CD4-positive, alpha-beta T cell treated with Interleukin-17A for 1 hour (primary cell): ENCODE results near the gene FHL1.
"Not testable (repeated sequence)": the region's sequence is repeated elsewhere in the genome, so short reads cannot be mapped to it uniquely, and the experiment has no call there.

Source experiments
- DNase-seq: peaks from one replicate; pipeline ENCODE4 v3.0.0-alpha.2; 2020

The FHL1 gene

GRCh38 chrX:136147976-136148375, 643 bp downstream of the FHL1 start:
- DNase-seq: no peak

DNA sequence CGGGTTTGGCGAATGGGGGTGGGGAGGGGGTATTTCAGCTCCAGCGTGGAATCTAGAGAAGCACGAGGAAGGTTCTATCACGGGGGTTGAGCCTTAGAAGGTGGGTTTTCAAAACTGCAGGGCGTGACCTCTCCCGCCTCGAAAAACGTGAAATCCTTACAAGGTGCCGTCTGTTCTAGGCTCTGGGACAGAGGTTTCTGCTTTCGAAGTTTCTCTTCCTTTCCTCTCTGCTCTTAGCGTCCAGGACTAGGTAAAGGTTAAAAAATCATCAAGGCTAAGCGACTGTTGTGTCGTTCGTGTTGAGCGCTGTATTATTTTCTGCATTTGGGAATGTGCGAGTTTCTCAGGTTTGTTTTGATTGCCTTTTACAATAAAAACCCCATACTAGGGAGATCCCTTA, 1.1 kb downstream of the FHL1 start:
- no peak for DNase-seq

DNA sequence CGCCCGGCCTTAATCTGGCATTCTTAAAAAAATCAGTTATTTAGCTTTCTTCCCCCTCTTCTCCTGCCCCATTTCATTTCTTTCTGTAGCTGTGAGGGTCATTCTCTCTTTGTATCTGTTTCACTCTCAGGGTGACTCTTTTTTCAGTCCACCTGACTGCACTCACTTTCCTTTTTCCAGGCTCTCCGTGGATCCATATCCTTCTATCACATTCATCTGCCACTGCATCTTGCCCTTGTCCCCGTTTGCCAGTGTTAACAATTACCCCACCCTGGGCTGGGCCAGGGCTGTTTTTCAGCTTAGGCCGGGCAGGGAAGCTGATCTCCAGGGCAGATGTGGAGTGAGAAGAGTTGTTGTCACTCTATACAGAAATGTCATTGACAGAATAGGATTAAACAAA, 7.7 kb downstream of the FHL1 start:
- no peak for DNase-seq

- DNase-seq: no peak
Observed at GRCh38 chrX:136156560-136157117, 9.3 kb downstream of the FHL1 start.

DNA sequence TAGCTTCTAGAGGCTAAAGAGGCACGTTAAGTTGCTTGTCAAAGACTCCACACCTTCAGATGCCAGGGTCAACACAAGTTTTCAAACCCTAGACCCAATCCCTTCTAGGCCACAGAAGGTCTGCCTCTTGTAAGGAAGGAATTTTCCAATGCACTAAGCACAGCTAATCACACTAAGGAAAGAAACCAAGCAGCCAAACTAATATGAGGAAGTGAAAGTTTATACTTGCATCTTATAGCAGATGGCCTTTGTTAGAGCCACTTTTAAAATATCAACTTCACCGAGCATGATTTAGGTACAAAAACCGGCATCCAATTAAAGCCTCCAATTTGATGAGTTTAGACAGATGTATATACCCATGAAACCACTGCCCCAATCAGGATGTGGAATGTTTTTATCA, 9.9 kb downstream of the FHL1 start:
- DNase-seq: no peak

DNA sequence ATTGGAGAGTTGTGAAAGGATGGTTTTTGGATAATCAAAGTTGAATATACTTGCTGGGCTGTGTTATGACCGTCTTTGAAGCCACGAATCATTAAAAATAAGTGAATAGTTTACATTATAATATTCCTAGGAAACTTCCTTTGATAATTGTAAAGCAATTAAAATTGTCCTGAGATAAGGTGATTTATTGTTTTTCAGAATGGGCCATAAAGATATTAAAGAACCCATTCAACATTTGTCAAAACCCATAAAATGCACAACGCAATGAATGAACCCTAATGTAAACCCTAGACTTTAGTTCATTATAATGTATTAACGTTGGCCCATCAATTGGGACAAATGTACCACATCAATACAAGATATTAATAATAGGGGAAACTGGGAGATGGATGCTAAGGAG, 11.4 kb downstream of the FHL1 start:
- no peak for DNase-seq

DNA sequence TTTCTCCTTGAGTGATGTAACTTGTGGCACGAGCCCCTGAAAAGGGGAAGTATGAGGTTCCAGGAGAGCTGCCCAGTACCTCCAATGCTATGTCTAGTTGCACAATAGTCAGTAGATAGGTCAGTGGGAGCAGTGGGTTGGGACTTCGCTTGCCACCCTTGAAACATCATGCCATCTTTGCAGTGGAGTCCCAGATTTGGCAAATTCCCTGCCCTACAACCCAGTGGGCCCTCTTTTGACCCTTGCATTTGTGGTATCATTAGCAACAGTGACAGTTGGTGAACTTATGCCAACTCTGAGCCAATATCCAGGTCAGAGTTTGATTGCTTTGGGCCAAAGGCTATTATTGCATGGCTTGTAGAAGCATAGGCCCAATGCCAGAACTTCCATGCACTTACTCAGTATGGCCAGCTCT, 12.3 kb downstream of the FHL1 start:
- no peak for DNase-seq

- DNase-seq: peak; percentile 45
Observed at GRCh38 chrX:136162827-136163570, 15.7 kb downstream of the FHL1 start.

DNA sequence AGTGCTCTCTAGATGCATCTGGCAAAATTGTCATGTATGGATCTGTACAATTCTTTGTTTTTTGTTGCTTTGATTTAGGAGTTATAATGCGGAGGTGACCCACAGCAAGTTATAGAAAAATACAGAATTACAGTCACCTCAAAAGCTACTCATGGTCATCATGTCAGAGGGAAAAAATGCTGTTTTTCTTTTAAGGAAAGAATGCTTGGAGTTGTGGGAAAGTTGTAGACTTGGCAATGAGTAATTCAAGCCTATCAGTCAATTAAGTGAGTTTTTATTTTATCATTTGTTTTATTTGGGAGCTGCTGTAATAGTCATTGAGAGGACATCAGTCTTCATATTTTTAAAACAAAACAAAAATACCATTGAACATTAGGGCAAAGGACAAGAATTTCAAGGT, 16.4 kb downstream of the FHL1 start:
- no peak for DNase-seq

DNA sequence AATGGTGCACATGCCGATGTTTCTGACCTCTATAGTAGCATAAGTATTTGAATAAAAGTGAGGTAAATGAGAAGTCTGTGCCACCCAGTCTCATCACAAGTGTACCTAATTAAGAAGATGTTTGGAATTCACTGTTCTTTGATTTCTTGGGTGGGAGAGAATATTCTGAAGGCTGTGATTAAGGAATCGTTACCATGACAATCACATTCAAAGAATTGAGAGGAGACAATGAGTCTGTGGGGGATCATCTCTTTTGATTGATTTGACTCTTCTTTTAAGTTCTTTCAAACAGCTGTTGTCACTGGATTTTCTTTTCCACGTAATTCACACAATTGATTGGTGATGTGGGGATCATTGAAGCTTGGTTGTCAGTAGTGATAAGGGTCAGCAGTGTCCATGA, 18.1 kb downstream of the FHL1 start:
- no peak for DNase-seq

- DNase-seq: no peak
Observed at GRCh38 chrX:136166221-136166855, 19.0 kb downstream of the FHL1 start.

GRCh38 chrX:136167989-136168388, 20.7 kb downstream of the FHL1 start:
- not testable (repeated sequence) for DNase-seq

GRCh38 chrX:136168929-136169735, 21.8 kb downstream of the FHL1 start:
- no peak for DNase-seq

GRCh38 chrX:136170139-136170800, 22.9 kb downstream of the FHL1 start:
- no peak for DNase-seq

DNA sequence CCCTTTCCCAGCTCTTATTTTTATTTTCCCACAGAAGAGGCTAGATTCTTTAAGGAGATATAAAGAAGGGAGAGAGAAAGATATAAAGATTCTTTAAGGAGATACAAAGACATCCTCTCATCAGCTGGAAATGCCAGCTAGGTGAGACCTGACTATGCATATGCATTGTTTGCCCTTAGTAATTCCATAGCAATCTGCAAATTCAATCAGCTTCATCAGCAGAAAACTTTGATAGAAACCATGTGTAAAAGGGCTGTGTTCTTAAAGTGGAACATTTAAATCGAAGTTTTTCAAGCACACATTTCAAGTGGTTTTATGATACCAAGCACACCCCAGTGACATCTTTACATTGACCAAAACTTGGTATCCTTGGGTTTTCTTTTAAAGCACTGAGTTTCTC, 24.1 kb downstream of the FHL1 start:
- DNase-seq: no peak

DNA sequence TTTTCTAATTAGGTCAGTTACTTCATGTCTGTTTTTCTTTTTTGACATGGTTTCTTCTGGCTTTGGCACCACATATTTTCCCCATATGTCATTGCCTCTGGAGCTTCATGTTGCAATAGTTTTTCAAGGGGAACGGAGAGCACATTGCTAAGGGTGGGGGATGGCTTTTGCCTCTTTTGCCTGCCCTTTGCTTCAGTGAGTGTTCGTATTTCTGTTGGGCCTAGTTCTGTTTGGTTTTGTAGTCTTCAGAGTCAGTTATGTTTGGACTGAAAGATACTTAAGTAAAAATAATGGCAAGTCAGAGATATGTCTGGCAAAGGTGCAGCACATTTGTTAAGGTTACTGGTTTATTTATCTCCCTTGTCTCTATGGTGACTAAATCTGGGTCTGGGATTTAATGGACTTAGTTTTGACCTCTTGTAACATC, 29.1 kb downstream of the FHL1 start:
- no peak for DNase-seq

GRCh38 chrX:136179133-136179532, 31.8 kb downstream of the FHL1 start:
- DNase-seq: no peak

GRCh38 chrX:136182414-136182813, 35.1 kb downstream of the FHL1 start:
- no peak for DNase-seq

GRCh38 chrX:136183172-136183571, 35.8 kb downstream of the FHL1 start:
- no peak for DNase-seq

DNA sequence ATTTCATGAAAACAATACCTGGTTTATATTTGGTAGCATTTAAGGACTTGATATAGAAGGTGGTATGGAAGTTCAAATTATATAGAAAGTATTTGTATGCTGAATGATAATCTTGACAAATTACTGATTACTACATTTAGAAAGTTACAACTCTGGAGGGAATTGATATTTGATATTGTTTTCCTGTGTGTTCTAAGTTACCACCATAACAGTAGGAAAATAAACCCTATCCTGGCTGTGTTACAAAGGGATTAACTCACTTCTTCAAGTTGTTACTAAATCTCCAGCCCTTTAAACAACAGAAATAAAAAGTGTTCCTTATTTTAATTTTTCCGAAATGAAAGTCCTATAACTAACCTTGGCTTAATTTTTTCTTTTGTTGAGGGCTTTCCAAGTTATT, 36.6 kb downstream of the FHL1 start:
- no peak for DNase-seq

DNA sequence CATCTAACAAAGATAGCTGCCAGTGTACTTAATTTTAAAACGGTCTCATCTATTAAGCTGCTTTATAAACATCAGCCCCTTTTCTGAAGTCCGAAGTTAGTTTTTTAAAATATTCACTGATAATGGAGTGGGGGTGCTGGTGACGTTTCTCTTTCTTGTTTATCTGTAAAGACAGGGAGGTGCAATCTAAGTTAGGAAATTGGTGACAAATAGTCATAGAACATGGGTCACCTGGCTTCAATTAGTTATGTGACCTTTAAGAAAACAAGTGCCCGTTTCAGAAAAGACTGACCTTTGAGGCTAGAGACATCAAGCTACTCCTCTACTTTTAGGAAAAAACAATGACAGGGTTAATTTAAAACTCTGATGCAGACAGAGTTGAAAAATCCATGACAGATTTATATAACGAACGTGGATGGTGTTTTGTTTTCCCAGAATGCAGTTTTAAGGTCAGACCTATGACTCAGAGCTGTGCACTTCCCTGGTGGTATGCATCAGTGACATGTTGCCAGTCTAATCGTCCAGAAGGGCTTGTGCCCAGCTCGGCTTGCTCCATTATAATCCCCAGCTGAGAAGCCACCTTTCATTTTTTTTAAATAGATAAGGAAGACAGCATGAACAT, 38.2 kb downstream of the FHL1 start:
- DNase-seq: no peak

DNA sequence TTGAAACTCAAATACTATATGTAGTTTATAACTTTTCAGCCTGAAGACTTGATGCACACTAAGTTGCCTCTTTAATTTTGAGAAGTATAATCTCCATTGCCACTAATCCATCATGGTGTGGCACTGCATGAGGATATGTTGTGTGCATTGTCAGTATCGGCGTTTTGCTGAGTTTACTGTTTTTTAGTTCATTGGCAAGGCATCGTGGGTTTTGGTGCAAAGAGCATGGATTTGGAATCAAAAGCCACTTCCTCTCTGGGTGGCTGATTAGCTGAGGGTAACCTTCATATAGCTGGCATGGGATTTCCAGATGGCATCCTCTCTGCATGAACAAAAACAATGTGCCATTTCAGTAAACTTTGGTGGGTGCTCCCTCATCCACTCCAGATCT, 38.7 kb downstream of the FHL1 start:
- no peak for DNase-seq

- DNase-seq: no peak
Observed at GRCh38 chrX:136189222-136189621, 41.9 kb downstream of the FHL1 start.
